HG02798 (cell line): Measurements from ENCODE around the gene PGPEP1.
"Not testable (repeated sequence)": the region's sequence is repeated elsewhere in the genome, so short reads cannot be mapped to it uniquely, and the experiment has no call there.

Source experiments
- ATAC-seq: cut with Tn5 transposase; IDR thresholded peaks from one replicate; pipeline ENCODE4 v1.9.1; 2021; ENCODE audit warnings: mild to moderate bottlenecking; ENCODE audit not compliant: unreplicated experiment, poor library complexity

PGPEP1 gene

DNA sequence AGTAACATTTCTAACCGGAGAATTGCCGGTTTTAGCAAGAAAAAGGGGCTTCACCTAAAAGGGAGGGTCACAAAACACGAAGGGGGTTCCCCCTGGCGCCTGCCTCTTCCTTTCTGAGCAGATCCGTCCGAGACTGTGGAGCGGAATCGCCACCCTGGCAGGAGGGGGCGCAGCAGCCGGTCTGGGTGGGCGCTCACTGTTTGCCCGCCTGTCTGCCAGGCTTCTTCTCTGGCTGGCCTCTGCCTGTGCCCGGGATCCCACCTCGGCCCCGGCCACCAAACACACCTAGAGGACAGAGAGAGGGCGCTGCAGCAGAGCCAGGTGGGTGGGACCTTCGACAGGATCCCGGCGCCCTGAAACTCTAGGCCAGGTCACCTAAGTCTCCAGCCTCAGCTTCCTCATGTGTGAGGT is 33.1 kb upstream of the PGPEP1 start:
- no peak for ATAC-seq

DNA sequence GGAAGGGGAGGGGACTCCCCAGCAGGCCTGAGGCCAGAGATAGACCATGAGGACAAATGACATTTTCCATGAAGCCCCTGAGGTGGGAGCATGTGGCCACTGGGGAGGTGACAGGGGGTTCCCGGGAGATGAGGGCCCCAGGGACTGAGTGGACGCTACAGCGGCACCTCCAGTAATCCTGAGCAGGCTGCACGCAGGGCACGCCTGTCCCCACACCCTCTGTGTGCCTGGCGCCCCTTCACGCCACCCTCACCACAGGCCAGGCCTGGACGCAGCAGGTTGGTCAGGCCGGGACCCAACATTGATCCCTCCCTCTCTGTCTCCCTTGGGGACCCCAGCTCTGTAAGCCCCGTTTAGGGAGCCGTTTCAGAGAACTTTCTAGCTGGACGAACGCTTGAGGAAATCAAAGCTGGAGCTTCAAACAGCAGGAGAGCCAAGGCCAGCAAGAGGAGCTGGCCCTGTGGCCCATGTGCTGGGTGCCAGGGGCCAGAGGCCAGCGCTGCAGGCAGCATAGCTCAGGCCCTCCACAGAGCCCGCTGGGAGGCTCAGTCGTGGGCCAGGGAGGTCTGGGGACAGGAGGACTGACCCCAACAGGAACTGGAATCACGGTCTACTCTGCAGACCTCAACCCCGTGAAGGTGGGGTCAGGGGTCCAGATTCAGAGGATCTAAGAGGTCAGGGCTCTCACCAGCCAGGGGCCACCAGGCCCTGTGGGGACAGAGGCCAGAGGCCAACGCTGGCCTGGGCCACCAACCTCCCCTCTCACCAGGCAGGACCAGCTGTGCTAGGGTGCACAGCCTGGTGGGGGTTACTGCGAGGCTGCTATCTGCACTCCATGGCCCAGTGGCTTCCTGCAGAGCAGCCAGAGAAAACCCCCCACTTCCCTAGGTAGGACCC is 32.1 kb upstream of the PGPEP1 start:
- no peak for ATAC-seq

- ATAC-seq = no peak
These were observed 31.5 kb upstream of the PGPEP1 start for GRCh38 chr19:18308948-18309325.

GRCh38 chr19:18309525-18310064 is 30.8 kb upstream of the PGPEP1 start:
- ATAC-seq = no peak

DNA sequence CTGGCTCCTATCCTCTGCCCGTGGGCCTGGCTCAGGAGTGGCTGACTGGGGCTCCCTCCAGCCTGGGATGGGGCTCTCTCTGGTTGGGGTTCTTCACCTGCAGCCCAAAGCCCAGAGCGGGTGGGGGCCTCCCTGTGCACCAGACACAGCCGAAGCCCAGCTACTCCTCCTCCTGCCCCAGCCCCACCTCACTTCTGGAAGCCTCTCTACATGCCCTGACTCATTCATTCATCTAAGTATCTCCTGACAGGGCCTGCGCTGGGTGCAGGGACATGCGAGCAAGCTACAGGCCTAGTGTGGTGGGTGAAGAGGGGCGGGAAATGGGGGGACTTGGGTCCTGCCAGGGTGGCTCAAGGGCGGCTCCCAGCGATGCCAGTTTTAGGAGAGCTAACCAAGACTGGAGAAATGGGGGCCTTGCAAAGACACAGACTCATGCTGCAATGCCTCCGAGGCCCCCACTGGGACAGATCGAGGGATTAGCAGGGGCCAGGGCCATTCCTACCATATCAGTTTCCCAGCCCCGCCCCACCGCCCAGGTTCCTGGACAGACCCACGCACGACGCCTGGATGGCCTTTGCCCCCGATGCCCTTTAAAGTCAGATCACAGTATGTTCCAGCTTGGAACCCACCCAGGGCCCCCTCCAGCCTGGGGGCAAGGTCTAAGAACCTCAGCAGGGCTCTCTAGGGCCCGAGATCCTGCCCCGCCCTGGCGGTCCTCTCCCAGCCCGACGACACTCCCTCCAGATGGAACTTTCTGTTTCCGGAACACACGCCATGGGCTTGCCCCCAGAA is 30.1 kb upstream of the PGPEP1 start:
- no peak for ATAC-seq

GRCh38 chr19:18310966-18311365 is 29.4 kb upstream of the PGPEP1 start:
- ATAC-seq = no peak

DNA sequence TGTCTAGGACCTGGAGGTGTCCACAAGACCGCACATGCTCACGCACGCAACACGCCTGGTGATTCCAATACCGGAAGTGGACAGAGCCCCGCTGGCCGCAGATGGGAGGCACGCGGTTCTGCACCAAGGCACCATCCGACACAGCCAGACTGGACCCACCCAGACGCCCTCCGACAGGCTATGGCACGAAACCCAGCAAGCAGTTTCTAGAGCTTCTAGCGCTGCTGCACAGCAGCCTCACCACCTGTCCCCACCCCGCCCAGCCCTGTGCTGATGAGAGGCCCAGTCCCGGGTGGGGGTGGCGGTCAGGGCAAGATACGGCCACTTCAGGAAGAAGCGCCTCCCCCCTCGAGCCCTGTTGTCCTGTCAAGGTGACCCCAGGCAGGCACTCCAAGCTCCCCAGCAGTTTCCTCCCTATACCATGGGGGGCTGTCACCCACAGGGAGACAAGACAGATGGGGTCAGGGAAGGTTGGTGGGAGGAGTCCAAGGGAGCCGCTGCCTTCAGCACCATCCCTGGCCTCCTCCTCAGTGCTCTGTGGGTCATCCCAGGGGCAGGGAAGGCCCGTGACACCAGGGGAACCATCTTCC is 28.8 kb upstream of the PGPEP1 start:
- no peak for ATAC-seq

- no peak for ATAC-seq
These were observed 28.3 kb upstream of the PGPEP1 start for GRCh38 chr19:18312092-18312534.

DNA sequence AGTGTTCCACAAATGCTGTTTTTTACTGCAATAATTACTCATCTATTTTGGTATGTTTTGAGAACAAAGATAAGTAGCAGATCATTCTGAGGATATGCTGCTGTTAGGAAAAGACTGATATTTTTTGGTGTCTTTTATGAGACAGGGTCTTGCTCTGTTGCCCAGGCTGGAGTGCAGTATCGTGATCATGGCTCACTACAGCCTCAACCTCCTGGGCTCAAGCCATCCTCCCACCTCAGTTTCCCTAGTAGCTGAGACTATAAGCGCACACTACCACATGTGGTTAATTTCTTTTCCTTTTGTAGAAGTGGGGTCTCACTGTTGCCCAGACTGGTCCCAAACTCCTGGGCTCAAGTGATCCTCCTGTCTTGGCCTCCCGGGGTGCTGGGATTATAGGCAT is 27.0 kb upstream of the PGPEP1 start:
- no peak for ATAC-seq

DNA sequence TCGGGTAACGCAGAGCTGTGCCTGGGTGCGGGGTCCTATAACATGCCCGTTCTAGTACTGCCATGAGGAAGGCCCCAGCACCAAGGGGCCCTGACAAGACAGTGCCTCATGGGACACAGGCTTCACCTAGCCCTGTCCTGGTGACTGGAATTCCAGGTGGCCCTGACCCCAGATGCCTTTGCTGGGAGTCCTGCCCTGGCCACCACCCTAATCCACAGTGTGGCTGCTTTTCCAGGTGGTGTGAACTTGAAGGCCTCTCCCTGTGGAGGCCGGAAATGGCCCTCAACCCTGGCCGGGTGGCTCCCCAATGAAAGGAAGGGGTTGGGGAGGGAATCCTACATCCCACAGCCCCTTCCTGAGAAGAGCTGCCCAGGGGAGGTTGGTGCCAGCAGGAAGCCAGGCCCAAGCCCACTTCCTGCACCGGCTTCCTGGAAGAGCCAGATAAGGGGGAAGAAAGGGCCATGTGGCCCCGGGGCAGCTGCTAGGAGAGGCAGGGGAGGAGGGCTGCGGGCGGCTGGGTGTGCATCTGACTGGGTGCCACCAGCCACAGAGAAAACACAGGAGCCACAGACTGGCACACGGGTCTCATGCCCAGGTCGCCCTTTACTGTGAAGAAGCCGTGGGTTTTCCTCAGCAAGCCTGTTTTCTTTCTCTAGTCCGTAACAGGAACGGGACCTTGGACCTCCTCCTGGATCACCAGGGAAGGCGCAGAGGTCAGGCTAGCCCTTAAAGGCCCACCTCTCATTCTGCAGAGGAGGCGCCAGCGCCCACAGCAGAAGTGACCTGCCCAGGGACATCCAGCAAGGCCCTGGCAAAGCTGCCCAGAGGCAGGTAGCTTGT is 22.2 kb upstream of the PGPEP1 start:
- ATAC-seq = no peak

DNA sequence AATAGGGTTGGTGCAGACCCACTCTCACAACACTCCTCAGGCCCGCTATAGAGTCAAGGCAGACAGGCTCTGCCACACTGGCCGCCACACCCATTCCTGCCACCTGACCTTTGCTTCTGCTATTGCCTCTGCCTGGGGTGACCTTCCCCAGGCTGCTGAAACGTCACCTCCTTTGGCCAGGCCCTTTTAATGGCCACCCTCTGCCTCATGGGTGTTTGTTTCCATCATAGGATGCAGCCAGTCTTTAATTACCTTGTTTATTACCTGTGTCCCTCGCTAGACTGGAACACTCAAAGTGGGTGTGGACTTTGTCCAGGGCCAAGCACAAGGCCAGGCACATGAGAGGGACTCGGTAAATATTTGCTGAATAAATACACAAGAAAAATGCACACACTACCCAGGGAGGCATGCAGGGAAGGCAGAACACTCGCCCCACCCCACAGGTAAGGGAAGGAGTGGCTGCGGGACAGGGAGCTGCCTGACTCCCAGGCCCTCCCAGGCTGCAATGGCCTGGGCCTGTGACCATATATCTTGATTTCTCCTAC is 20.7 kb upstream of the PGPEP1 start:
- no peak for ATAC-seq

- ATAC-seq = no peak
These were observed 19.3 kb upstream of the PGPEP1 start for GRCh38 chr19:18320865-18321733.

- ATAC-seq = no peak
These were observed 18.7 kb upstream of the PGPEP1 start for GRCh38 chr19:18321734-18322102.

GRCh38 chr19:18322318-18322758 is 18.1 kb upstream of the PGPEP1 start:
- no peak for ATAC-seq

GRCh38 chr19:18322759-18323460 is 17.5 kb upstream of the PGPEP1 start, which contains the start of gene LSM4:
LSM4 (minus strand) TSS chr19:18323076; CDS start chr19:18323020, 56 bp downstream.
- peak; percentile 95 for ATAC-seq

GRCh38 chr19:18324373-18324731 is 16.0 kb upstream of the PGPEP1 start:
- not testable (repeated sequence) for ATAC-seq

- ATAC-seq = no peak
These were observed 13.6 kb upstream of the PGPEP1 start for GRCh38 chr19:18326772-18327171.
